ENCODE data around the gene IGSF3.
A peak's percentile ranks its signal among the peaks of the same experiment; 100 is the strongest.
"Not testable (repeated sequence)": the region's sequence is repeated elsewhere in the genome, so short reads cannot be mapped to it uniquely, and the experiment has no call there.

IGSF3 gene

GRCh38 chr1:116627357-116627756, 40.2 kb downstream of the IGSF3 start:
- not testable (repeated sequence) for DNase-seq

GRCh38 chr1:116626915-116627314, 40.6 kb downstream of the IGSF3 start:
- not testable (repeated sequence) for DNase-seq

- not testable (repeated sequence) for DNase-seq
Measured at GRCh38 chr1:116625155-116625554, 42.4 kb downstream of the IGSF3 start.

- DNase-seq, result no peak
Measured at GRCh38 chr1:116624040-116624439, 43.5 kb downstream of the IGSF3 start.

- DNase-seq, result not testable (repeated sequence)
Measured at GRCh38 chr1:116622496-116622895, 45.0 kb downstream of the IGSF3 start.

GRCh38 chr1:116621756-116622155, 45.8 kb downstream of the IGSF3 start:
- DNase-seq, result not testable (repeated sequence)

- DNase-seq, result not testable (repeated sequence)
Measured at GRCh38 chr1:116620392-116620791, 47.1 kb downstream of the IGSF3 start.

- DNase-seq, result not testable (repeated sequence)
Measured at GRCh38 chr1:116619106-116619505, 48.4 kb downstream of the IGSF3 start.

- not testable (repeated sequence) for DNase-seq
Measured at GRCh38 chr1:116617808-116618207, 49.7 kb downstream of the IGSF3 start.

- not testable (repeated sequence) for DNase-seq
Measured at GRCh38 chr1:116613825-116614224, 53.7 kb downstream of the IGSF3 start.

GRCh38 chr1:116609801-116610371, 57.6 kb downstream of the IGSF3 start:
- DNase-seq, result not testable (repeated sequence)

- not testable (repeated sequence) for DNase-seq
Measured at GRCh38 chr1:116608841-116609240, 58.7 kb downstream of the IGSF3 start.

- not testable (repeated sequence) for DNase-seq
Measured at GRCh38 chr1:116608151-116608550, 59.4 kb downstream of the IGSF3 start.

GRCh38 chr1:116607463-116607862, 60.1 kb downstream of the IGSF3 start:
- not testable (repeated sequence) for DNase-seq

- DNase-seq, result not testable (repeated sequence)
Measured at GRCh38 chr1:116606067-116606466, 61.5 kb downstream of the IGSF3 start.

GRCh38 chr1:116605315-116605714, 62.2 kb downstream of the IGSF3 start:
- no peak for DNase-seq

GRCh38 chr1:116604408-116604807, 63.1 kb downstream of the IGSF3 start:
- DNase-seq, result not testable (repeated sequence)

GRCh38 chr1:116603646-116604045, 63.9 kb downstream of the IGSF3 start:
- not testable (repeated sequence) for DNase-seq

GRCh38 chr1:116599369-116599768, 68.2 kb downstream of the IGSF3 start:
- DNase-seq, result not testable (repeated sequence)

GRCh38 chr1:116598420-116599036, 69.0 kb downstream of the IGSF3 start:
- DNase-seq, result not testable (repeated sequence)

GRCh38 chr1:116597388-116597787, 70.1 kb downstream of the IGSF3 start:
- not testable (repeated sequence) for DNase-seq

- not testable (repeated sequence) for DNase-seq
Measured at GRCh38 chr1:116596742-116597307, 70.7 kb downstream of the IGSF3 start.

GRCh38 chr1:116595946-116596741, 71.4 kb downstream of the IGSF3 start:
- DNase-seq, result peak; percentile 18
